ENCODE measurements around the gene SRPRB.

The SRPRB gene

DNA sequence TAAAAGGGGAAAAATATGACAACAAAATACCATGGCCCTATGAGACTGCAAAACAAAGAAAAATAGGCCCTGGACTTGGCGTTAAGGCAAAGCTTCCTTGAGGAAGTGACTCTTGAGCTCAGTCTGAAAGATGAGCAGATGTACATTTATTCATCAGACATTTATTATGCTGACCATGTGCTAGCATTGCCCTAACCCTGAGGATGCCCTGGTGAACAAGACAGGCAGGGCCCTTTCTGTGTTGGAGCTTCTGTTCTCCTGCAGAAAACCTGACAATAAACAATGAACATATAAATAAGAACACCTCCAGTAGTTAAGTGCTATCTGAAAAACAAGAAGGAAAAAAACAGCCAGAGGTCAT is 47.1 kb upstream of the SRPRB start:
- no peak overlapping the region for H2BK12ac ChIP-seq (ENCODE audit: low read length)
- no CpG with 5 or more reads among the region's 1 CpG for WGBS, 2 donors (ENCODE audit: extremely low coverage in 2 of 2, insufficient read length in 2 of 2, insufficient replicate concordance in 1 of 2)
- no peak overlapping the region for H2BK120ac ChIP-seq (ENCODE audit: low read depth, low read length)

DNA sequence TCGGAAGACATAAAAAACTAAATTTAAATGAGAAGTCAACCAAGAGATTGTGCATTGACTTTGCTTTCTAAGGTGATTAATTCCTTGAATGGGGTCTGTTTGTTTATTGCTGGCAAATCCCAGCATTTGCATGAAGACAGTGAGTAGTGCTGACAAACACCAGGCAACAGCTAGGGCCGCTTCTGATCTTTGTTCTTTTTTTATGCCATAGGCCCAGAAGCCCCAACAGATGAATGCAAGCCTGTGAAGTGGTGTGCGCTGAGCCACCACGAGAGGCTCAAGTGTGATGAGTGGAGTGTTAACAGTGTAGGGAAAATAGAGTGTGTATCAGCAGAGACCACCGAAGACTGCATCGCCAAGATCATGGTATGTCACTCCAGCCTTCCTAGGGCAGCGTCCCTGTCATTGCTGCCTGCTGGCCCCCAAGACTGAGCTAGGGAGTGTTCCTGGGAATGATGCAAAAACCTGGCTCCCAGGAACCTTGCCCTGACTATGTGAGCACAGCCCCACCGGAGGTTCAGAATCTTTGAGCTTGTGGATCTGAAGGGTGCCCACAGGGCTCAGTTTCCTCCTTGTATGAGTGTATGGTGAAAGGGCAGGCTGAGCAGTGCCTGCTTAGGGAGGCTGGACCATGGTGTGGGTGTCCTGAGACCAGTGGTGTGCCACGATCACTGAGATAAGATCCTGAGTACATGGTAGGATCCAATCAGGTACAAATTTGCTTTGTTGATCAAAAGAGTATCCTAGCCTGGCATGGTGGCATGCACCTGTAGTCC is 46.5 kb upstream of the SRPRB start:
- no peak overlapping the region for H2BK15ac ChIP-seq (ENCODE audit: low read length)
- no peak overlapping the region for H4K8ac ChIP-seq (ENCODE audit: low read depth, low read length)
- H3K4me1 ChIP-seq (ENCODE audit: control insufficient read depth in 2 of 2, insufficient read depth in 1 of 2, low read depth in 1 of 2, low read length in 2 of 2), result no peaks in the 10 kb centered on the region
- no peak overlapping the region for H3K18ac ChIP-seq (ENCODE audit: low read length)
- no peak overlapping the region for H2AFZ ChIP-seq (ENCODE audit: low read length)
- no peak overlapping the region for H3K23ac ChIP-seq (ENCODE audit: low read depth, low read length, poor library complexity)
- peaks cover 0 to 43% (median 0%) of the 10 kb centered on the region in 3 experiments for H3K27me3 ChIP-seq (ENCODE audit: control insufficient read depth in 3 of 3, insufficient read depth in 3 of 3, low read depth in 1 of 3, low read length in 3 of 3)
- H3K79me1 ChIP-seq (ENCODE audit: low read depth, low read length), result no peaks in the 10 kb centered on the region
- no peaks in the 10 kb centered on the region for H3K36me3 ChIP-seq (replicated peaks in 1 of 2; ENCODE audit: control insufficient read depth in 2 of 2, insufficient read depth in 2 of 2, low read length in 2 of 2)
- no peaks in the 10 kb centered on the region for H3K9me3 ChIP-seq (replicated peaks in 1 of 2; ENCODE audit: control insufficient read depth in 2 of 2, insufficient read depth in 1 of 2, low read depth in 1 of 2, low read length in 2 of 2)
- H3K27ac ChIP-seq (replicated peaks; ENCODE audit: low read length), result no peak overlapping the region
- no peak overlapping the region for H3K9ac ChIP-seq (ENCODE audit: low read depth, low read length, poor library complexity)
- no peak overlapping the region for H4K91ac ChIP-seq (ENCODE audit: low read depth, low read length, poor library complexity)
- no peak overlapping the region for H2BK12ac ChIP-seq (ENCODE audit: low read length)
- no peak overlapping the region for H2AK5ac ChIP-seq (ENCODE audit: low read depth, low read length)
- no peak overlapping the region for H2BK5ac ChIP-seq (ENCODE audit: low read length)
- DNase-seq (ENCODE audit: low spot score), result no peak
- no CpG with 5 or more reads among the region's 9 CpGs for WGBS, 2 donors (ENCODE audit: extremely low coverage in 2 of 2, insufficient read length in 2 of 2, insufficient replicate concordance in 1 of 2)
- H3K4me3 ChIP-seq (ENCODE audit: low read length in 2 of 2), result no peak overlapping the region
- no peak overlapping the region for H3K14ac ChIP-seq (ENCODE audit: low read length)
- no peak overlapping the region for H3K4me2 ChIP-seq (ENCODE audit: insufficient read depth, low read length, poor library complexity, severe bottlenecking)
- H3K4ac ChIP-seq (ENCODE audit: low read length), result no peak overlapping the region
- H2BK120ac ChIP-seq (ENCODE audit: low read depth, low read length), result no peak overlapping the region

More for the DNA sequence above, 47.1 kb upstream of the SRPRB start:
- Histone ChIP-seq H3K23ac (ENCODE audit: low read depth, low read length, poor library complexity) (no peak overlapping the region), H3K4me3 (ENCODE audit: low read length in 2 of 2) (no peak overlapping the region), H3K36me3 (replicated peaks in 1 of 2; ENCODE audit: control insufficient read depth in 2 of 2, insufficient read depth in 2 of 2, low read length in 2 of 2) (no peaks in the 10 kb centered on the region), H3K4ac (ENCODE audit: low read length) (no peak overlapping the region), H2AK5ac (ENCODE audit: low read depth, low read length) (no peak overlapping the region), H3K4me2 (ENCODE audit: insufficient read depth, low read length, poor library complexity, severe bottlenecking) (no peak overlapping the region), H3K27ac (replicated peaks; ENCODE audit: low read length) (no peak overlapping the region), H3K4me1 (ENCODE audit: control insufficient read depth in 2 of 2, insufficient read depth in 1 of 2, low read depth in 1 of 2, low read length in 2 of 2) (no peaks in the 10 kb centered on the region), H3K18ac (ENCODE audit: low read length) (no peak overlapping the region), H2BK5ac (ENCODE audit: low read length) (no peak overlapping the region), H3K14ac (ENCODE audit: low read length) (no peak overlapping the region), H3K9ac (ENCODE audit: low read depth, low read length, poor library complexity) (no peak overlapping the region), H3K79me1 (ENCODE audit: low read depth, low read length) (no peaks in the 10 kb centered on the region), H3K27me3 (ENCODE audit: control insufficient read depth in 3 of 3, insufficient read depth in 3 of 3, low read depth in 1 of 3, low read length in 3 of 3) (peaks cover 0 to 48% (median 0%) of the 10 kb centered on the region in 3 experiments), H3K9me3 (replicated peaks in 1 of 2; ENCODE audit: control insufficient read depth in 2 of 2, insufficient read depth in 1 of 2, low read depth in 1 of 2, low read length in 2 of 2) (no peaks in the 10 kb centered on the region), H4K91ac (ENCODE audit: low read depth, low read length, poor library complexity) (no peak overlapping the region), H4K8ac (ENCODE audit: low read depth, low read length) (no peak overlapping the region), H2AFZ (ENCODE audit: low read length) (no peak overlapping the region), H2BK15ac (ENCODE audit: low read length) (no peak overlapping the region)
- DNase-seq (ENCODE audit: low spot score), result no peak

DNA sequence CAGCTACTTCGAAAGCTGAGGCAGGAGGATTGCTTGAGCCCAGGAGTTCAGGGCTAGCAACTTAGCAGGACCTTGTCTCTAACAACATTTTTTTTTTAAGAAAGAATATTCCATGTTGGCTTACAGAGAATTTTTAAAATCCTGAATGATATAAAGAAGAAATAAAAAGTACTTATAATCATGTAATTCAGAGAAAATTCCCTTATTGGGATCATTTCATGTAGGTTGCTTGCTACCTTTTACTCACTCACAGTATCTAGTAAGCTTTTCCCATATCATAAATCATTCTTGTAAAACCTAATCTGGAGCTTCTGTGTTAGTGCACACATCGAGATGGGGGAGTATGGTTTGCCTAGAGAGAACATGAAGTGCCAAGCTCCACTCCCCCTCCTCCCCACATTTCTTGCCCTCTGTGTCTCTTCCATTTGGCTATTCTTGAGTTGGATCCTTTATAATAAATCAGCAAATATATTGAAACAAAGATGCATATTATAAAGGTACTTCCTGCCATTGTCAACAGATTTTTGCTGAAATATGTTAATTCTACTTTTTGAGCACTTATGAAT is 45.8 kb upstream of the SRPRB start:
- H3K18ac ChIP-seq (ENCODE audit: low read length), result no peak overlapping the region
- H3K4ac ChIP-seq (ENCODE audit: low read length), result no peak overlapping the region
- H3K4me2 ChIP-seq (ENCODE audit: insufficient read depth, low read length, poor library complexity, severe bottlenecking), result no peak overlapping the region
- no CpG with 5 or more reads among the region's 2 CpGs for WGBS, 2 donors (ENCODE audit: extremely low coverage in 2 of 2, insufficient read length in 2 of 2, insufficient replicate concordance in 1 of 2)
- H3K9me3 ChIP-seq (replicated peaks in 1 of 2; ENCODE audit: control insufficient read depth in 2 of 2, insufficient read depth in 1 of 2, low read depth in 1 of 2, low read length in 2 of 2), result no peaks in the 10 kb centered on the region
- H3K9ac ChIP-seq (ENCODE audit: low read depth, low read length, poor library complexity), result no peak overlapping the region
- no peaks in the 10 kb centered on the region for H3K4me1 ChIP-seq (ENCODE audit: control insufficient read depth in 2 of 2, insufficient read depth in 1 of 2, low read depth in 1 of 2, low read length in 2 of 2)
- H3K27me3 ChIP-seq (ENCODE audit: control insufficient read depth in 3 of 3, insufficient read depth in 3 of 3, low read depth in 1 of 3, low read length in 3 of 3), result peaks cover 0 to 41% (median 0%) of the 10 kb centered on the region in 3 experiments
- no peak overlapping the region for H4K8ac ChIP-seq (ENCODE audit: low read depth, low read length)
- no peak overlapping the region for H2BK120ac ChIP-seq (ENCODE audit: low read depth, low read length)
- no peak overlapping the region for H2AFZ ChIP-seq (ENCODE audit: low read length)
- no peak overlapping the region for H2BK15ac ChIP-seq (ENCODE audit: low read length)
- no peak for DNase-seq (ENCODE audit: low spot score)
- H2AK5ac ChIP-seq (ENCODE audit: low read depth, low read length), result no peak overlapping the region
- no peaks in the 10 kb centered on the region for H3K36me3 ChIP-seq (replicated peaks in 1 of 2; ENCODE audit: control insufficient read depth in 2 of 2, insufficient read depth in 2 of 2, low read length in 2 of 2)
- no peak overlapping the region for H3K4me3 ChIP-seq (ENCODE audit: low read length in 2 of 2)
- no peak overlapping the region for H3K14ac ChIP-seq (ENCODE audit: low read length)
- H3K27ac ChIP-seq (replicated peaks; ENCODE audit: low read length), result no peak overlapping the region
- H2BK12ac ChIP-seq (ENCODE audit: low read length), result no peak overlapping the region
- no peak overlapping the region for H2BK5ac ChIP-seq (ENCODE audit: low read length)
- H4K91ac ChIP-seq (ENCODE audit: low read depth, low read length, poor library complexity), result no peak overlapping the region
- no peaks in the 10 kb centered on the region for H3K79me1 ChIP-seq (ENCODE audit: low read depth, low read length)
- no peak overlapping the region for H3K23ac ChIP-seq (ENCODE audit: low read depth, low read length, poor library complexity)

- Histone ChIP-seq H2AFZ (ENCODE audit: low read length) (no peak overlapping the region), H3K79me1 (ENCODE audit: low read depth, low read length) (no peaks in the 10 kb centered on the region), H3K23ac (ENCODE audit: low read depth, low read length, poor library complexity) (no peak overlapping the region), H3K4me2 (ENCODE audit: insufficient read depth, low read length, poor library complexity, severe bottlenecking) (no peak overlapping the region), H2AK5ac (ENCODE audit: low read depth, low read length) (no peak overlapping the region), H3K4me3 (ENCODE audit: low read length in 2 of 2) (no peak overlapping the region), H3K18ac (ENCODE audit: low read length) (no peak overlapping the region), H2BK12ac (ENCODE audit: low read length) (no peak overlapping the region), H2BK15ac (ENCODE audit: low read length) (no peak overlapping the region), H3K14ac (ENCODE audit: low read length) (no peak overlapping the region), H4K8ac (ENCODE audit: low read depth, low read length) (no peak overlapping the region), H3K27me3 (ENCODE audit: control insufficient read depth in 3 of 3, insufficient read depth in 3 of 3, low read depth in 1 of 3, low read length in 3 of 3) (peaks cover 0 to 37% (median 0%) of the 10 kb centered on the region in 3 experiments), H3K4me1 (ENCODE audit: control insufficient read depth in 2 of 2, insufficient read depth in 1 of 2, low read depth in 1 of 2, low read length in 2 of 2) (no peaks in the 10 kb centered on the region), H4K91ac (ENCODE audit: low read depth, low read length, poor library complexity) (no peak overlapping the region), H2BK5ac (ENCODE audit: low read length) (no peak overlapping the region), H3K4ac (ENCODE audit: low read length) (no peak overlapping the region), H3K27ac (replicated peaks; ENCODE audit: low read length) (no peak overlapping the region), H3K36me3 (replicated peaks in 1 of 2; ENCODE audit: control insufficient read depth in 2 of 2, insufficient read depth in 2 of 2, low read length in 2 of 2) (no peaks in the 10 kb centered on the region), H3K9me3 (replicated peaks in 1 of 2; ENCODE audit: control insufficient read depth in 2 of 2, insufficient read depth in 1 of 2, low read depth in 1 of 2, low read length in 2 of 2) (no peaks in the 10 kb centered on the region), H3K9ac (ENCODE audit: low read depth, low read length, poor library complexity) (no peak overlapping the region), H2BK120ac (ENCODE audit: low read depth, low read length) (no peak overlapping the region)
- WGBS, 2 donors (ENCODE audit: extremely low coverage in 2 of 2, insufficient read length in 2 of 2, insufficient replicate concordance in 1 of 2), result no CpG with 5 or more reads among the region's 2 CpGs
- DNase-seq (ENCODE audit: low spot score), result no peak
Observed at GRCh38 chr3:133760916-133761315, 44.7 kb upstream of the SRPRB start.
